Measurements from ENCODE around the gene RGS7.
"Not testable (repeated sequence)": the region's sequence is repeated elsewhere in the genome, so short reads cannot be mapped to it uniquely, and the experiment has no call there.

GRCh38 chr1:240763095-240763494 is 593.9 kb downstream of the RGS7 start:
- not testable (repeated sequence) for TF ChIP-seq CTCF, POLR2A (IDR thresholded peaks at IDR 0.05)

Data from right lobe of liver (tissue), 4 donors.